Hematopoietic multipotent progenitor cell treated with erythropoietin and hydrocortisone succinate and interleukin-3 and kit ligand, for 4 days (in vitro differentiated cells): ENCODE data around the gene CXCL9.
"Not testable (repeated sequence)": the region's sequence is repeated elsewhere in the genome, so short reads cannot be mapped to it uniquely, and the experiment has no call there.

Experiments
- DNase-seq: peaks from one replicate; pipeline ENCODE4 v3.0.0-alpha.2; 2015

CXCL9 gene

GRCh38 chr4:76007089-76007862, at the start of gene CXCL9:
Gene CXCL9, minus strand, starts transcription at chr4:76007509. Its CDS starts 60 bp downstream, at chr4:76007449.
- no peak for DNase-seq

- DNase-seq, result no peak
These were observed 48.1 kb upstream of the CXCL9 start for GRCh38 chr4:76055421-76055820.

DNA sequence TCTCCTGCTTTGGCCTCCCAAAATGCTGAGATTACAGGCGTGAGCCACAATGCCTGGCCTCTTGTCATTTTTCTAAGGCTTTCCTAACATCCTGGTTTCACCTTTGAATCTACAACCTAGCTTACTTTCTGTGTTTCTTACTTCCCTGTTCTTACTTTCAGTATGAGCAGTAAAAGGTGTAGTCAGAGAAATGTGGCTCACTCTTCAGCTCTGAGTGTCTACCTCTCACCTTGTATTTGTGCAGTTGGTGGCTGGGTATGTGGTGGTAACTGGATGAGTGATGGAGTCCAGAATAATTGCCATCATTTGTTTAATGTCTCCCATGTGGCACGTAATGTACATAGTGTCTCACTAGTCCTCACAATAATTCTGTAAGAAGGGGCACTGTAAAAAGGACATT, 47.7 kb upstream of the CXCL9 start:
- no peak for DNase-seq

GRCh38 chr4:76053730-76054129, 46.4 kb upstream of the CXCL9 start:
- no peak for DNase-seq

DNA sequence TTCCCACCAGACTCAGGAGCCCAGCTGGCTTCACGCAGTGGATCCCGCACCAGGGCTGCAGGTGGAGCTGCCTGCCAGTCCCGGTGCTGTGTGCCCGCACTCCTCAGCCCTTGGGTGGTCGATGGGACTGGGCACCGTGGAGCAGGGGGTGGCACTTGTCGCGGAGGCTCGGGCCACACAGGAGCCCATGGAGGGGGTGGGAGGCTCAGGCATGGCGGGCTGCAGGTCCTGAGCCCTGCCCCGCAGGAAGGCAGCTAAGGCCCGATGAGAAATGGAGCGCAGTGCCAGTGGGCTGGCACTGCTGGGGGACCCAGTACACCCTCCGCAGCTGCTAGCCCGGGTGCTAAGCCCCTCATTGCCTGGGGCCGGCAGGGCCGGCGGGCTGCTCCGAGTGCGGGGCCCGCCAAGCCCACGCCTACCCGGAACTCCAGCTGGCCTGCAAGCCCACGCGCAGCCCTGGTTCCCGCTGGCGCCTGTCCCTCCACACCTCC, 43.3 kb upstream of the CXCL9 start:
- DNase-seq, result not testable (repeated sequence)

DNA sequence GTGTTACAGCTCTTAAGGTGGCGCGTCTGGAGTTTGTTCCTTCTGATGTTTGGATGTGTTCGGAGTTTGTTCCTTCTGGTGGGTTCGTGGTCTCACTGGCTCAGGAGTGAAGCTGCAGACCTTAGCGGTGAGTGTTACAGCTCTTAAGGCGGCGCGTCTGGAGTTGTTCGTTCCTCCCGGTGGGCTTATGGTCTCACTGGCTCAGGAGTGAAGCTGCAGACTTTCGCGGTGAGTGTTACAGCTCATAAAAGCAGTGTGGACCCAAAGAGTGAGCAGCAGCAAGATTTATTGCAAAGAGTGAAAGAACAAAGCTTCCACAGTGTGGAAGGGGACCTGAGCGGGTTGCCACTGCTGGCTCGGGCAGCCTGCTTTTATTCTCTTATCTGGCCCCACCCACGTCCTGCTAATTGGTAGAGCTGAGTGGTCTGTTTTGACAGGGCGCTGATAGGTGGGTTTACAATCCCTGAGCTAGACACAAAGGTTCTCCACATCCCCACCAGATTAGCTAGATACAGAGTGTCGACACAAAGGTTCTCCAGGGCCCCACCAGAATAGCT, 42.6 kb upstream of the CXCL9 start:
- DNase-seq, result not testable (repeated sequence)

- DNase-seq, result not testable (repeated sequence)
These were observed 37.4 kb upstream of the CXCL9 start for GRCh38 chr4:76044686-76045085.

DNA sequence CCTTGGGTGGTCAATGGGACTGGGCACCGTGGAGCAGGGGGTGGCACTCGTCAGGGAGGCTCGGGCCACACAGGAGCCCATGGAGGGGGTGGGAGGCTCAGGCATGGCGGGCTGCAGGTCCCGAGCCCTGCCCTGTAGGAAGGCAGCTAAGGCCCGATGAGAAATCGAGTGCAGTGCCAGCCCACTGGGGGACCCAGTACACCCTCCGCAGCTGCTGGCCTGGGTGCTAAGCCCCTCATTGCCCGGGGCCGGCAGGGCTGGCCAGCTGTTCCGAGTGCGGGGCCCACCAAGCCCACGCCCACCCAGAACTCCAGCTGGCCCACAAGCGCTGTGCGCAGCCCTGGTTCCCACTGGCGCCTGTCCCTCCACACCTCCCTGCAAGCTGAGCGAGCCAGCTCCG, 36.0 kb upstream of the CXCL9 start:
- not testable (repeated sequence) for DNase-seq

DNA sequence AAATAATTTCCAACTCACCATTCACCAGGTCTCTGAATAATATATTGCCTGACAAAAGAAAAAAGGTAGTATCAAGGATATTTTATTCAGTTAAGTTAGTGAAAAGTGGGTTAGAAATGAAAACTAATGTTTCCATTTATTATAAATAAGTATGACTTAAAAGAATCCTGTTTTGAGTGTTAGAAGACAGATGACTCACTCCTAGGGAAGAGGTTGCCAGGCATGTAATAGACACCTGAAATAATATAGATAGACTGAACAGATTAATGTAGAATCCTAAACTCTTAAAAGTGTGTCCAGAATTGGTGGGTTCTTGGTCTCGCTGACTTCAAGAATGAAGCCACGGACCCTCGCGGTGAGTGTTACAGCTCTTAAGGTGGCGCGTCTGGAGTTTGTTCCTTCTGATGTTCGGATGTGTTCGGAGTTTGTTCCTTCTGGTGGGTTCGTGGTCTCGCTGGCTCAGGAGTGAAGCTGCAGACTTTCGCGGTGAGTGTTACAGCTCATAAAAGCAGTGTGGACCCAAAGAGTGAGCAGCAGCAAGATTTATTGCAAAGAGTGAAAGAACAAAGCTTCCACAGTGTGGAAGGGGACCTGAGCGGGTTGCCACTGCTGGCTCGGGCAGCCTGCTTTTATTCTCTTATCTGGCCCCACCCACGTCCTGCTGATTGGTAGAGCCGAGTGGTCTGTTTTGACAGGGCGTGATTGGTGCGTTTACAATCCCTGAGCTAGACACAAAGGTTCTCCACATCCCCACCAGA, 35.1 kb upstream of the CXCL9 start:
- not testable (repeated sequence) for DNase-seq

GRCh38 chr4:76036855-76037254, 29.5 kb upstream of the CXCL9 start:
- no peak for DNase-seq

GRCh38 chr4:76035799-76036380, 28.6 kb upstream of the CXCL9 start, which contains the start of gene CXCL11:
Gene CXCL11, minus strand, starts transcription at chr4:76036070. Its CDS starts 83 bp downstream, at chr4:76035987.
- no peak for DNase-seq

GRCh38 chr4:76035141-76035540, 27.8 kb upstream of the CXCL9 start:
- DNase-seq, result peak; percentile 69

DNA sequence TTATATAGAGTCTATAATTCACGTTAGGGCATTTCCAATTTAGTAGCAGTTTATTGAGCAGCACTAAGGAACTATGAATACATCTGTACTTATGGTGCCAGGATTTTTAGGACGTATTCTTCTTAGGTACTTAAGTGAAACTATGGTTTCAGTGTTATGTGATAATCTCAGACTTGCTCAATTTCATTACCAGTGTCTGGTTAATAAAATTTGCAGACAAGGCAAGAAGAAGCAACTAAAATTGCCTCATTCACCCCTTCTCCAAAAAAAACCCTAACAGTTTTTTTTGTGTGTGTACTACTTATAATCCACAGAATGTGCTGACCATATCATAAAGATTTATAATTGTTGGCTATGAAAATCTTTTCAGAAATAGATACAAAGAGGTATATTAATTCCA, 22.0 kb upstream of the CXCL9 start:
- no peak for DNase-seq

GRCh38 chr4:76028350-76028765, 21.0 kb upstream of the CXCL9 start:
- peak; percentile 68 for DNase-seq

GRCh38 chr4:76024065-76024464, 16.8 kb upstream of the CXCL9 start:
- DNase-seq, result no peak

- DNase-seq, result no peak
These were observed 16.1 kb upstream of the CXCL9 start, which contains the start of gene CXCL10 for GRCh38 chr4:76023389-76023788. Gene CXCL10, minus strand, starts transcription at chr4:76023497. Its CDS starts 66 bp downstream, at chr4:76023431.

DNA sequence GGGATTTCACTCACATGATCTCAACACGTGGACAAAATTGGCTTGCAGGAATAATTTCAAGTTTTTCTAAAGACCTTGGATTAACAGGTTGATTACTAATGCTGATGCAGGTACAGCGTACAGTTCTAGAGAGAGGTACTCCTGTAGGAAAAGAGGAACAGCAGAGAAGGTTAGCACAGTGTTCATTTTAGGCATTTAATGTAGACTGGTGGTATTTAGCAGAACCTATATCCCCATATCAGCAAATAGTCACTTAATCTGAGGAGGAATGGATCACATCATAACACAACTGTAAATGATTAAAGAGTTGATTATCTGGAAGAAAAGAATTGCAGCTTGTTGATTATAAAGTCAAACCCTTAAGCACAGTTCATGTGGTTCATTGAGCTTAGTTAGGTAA, 15.4 kb upstream of the CXCL9 start:
- DNase-seq, result no peak

- no peak for DNase-seq
These were observed 14.7 kb upstream of the CXCL9 start for GRCh38 chr4:76022031-76022430.

GRCh38 chr4:76017056-76017686, 9.9 kb upstream of the CXCL9 start:
- no peak for DNase-seq

DNA sequence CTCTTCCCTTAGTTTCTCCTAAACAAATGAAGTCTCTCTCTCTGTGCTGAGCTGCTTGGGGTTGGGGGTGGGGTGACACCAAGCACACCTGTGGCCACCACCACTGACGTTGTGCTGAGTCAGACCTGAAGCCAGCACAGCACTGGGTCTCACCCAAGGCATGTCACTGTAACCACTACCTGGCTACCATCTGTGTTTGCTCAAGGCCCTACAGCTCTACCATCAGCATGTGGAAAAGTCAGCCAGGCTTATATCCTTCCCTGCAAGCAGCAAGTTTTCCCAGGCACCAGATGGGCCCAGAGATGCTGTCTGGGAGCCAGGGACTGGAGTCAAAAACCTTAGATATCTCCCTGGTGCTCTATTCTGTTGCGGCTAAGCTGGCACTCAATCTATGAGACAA, 9.1 kb upstream of the CXCL9 start:
- no peak for DNase-seq

GRCh38 chr4:76013540-76013939, 6.2 kb upstream of the CXCL9 start:
- DNase-seq, result no peak

- no peak for DNase-seq
These were observed 5.1 kb upstream of the CXCL9 start for GRCh38 chr4:76012388-76012801.
